OCI-LY3 (cell line): ENCODE measurements around the gene ARHGAP22.

Experiments
- EZH2phosphoT487 ChIP-seq: fragments of 200-600 bp; shearing (Covaris generic); IDR thresholded peaks from 2 replicates; pipeline ENCODE4 v1.6.1; 2018; ENCODE audit warnings: antibody characterized with exemption, mixed run types, low read depth
- TF ChIP-seq, protein P1 (sequence below): fragments of 200-600, 300-600 bp; sonication (generic); IDR thresholded peaks from 2 replicates; pipeline ENCODE4 v1.5.1; 2014; ENCODE audit warnings: antibody characterized with exemption, low read length, low read depth

DNA sequence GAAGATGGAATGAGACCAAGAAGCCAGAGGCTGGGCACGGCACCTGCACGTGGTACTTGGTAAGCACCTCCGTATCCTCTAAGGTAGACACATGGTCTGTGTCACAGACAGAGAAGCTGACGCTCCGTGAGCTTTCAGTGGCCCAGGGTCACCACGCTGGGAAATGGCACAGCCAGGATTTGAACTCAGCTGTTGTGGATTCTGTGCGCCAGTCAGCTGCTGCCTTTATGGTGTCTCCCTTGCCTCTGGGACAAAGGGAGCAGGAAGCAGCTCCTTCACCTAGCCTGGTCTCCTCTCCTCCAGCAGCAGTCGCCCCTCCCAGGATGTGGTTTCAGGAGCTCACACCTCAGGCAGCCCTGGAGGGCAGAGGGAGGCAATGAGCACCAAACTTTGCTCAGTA, 110.8 kb downstream of the ARHGAP22 start:
- TF ChIP-seq, protein P1, sequence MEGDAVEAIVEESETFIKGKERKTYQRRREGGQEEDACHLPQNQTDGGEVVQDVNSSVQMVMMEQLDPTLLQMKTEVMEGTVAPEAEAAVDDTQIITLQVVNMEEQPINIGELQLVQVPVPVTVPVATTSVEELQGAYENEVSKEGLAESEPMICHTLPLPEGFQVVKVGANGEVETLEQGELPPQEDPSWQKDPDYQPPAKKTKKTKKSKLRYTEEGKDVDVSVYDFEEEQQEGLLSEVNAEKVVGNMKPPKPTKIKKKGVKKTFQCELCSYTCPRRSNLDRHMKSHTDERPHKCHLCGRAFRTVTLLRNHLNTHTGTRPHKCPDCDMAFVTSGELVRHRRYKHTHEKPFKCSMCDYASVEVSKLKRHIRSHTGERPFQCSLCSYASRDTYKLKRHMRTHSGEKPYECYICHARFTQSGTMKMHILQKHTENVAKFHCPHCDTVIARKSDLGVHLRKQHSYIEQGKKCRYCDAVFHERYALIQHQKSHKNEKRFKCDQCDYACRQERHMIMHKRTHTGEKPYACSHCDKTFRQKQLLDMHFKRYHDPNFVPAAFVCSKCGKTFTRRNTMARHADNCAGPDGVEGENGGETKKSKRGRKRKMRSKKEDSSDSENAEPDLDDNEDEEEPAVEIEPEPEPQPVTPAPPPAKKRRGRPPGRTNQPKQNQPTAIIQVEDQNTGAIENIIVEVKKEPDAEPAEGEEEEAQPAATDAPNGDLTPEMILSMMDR, result no peak
- TF ChIP-seq EZH2phosphoT487, result no peak
